GOT3 (cell line): ENCODE measurements around the gene DPYSL3.

Experiments used
- DNase-seq: peaks from one replicate; lab custom pipeline; 2025; ENCODE audit warnings: mixed read lengths; lab: John Stamatoyannopoulos, UW

Gene DPYSL3

GRCh38 chr5:147472664-147473475 is 37.0 kb downstream of the DPYSL3 start:
- DNase-seq, result no peak

DNA sequence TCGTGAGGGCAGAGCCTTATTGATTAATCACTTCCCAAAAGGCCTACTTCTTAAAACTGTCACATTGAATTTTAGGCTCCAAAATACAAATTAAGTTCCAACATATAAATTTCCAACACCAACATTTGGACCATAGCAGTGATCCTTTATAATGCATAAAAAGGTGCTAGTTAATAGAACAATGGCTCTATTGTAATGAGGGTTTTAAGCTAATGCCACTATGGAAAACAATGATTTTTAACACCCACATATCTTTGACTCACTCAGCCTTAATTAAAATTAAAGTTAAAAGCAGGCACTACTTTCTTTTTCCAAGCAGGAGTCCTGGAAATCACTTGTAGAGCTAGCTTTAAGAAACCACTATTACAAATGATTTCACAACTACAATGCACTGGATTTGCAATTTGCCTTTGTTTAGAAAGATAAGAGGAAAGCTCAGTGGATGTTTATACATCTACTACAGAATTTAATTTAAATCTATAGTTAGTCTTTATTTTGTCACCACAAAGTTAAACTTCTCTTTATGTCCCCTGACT is 41.8 kb downstream of the DPYSL3 start:
- no peak for DNase-seq

DNA sequence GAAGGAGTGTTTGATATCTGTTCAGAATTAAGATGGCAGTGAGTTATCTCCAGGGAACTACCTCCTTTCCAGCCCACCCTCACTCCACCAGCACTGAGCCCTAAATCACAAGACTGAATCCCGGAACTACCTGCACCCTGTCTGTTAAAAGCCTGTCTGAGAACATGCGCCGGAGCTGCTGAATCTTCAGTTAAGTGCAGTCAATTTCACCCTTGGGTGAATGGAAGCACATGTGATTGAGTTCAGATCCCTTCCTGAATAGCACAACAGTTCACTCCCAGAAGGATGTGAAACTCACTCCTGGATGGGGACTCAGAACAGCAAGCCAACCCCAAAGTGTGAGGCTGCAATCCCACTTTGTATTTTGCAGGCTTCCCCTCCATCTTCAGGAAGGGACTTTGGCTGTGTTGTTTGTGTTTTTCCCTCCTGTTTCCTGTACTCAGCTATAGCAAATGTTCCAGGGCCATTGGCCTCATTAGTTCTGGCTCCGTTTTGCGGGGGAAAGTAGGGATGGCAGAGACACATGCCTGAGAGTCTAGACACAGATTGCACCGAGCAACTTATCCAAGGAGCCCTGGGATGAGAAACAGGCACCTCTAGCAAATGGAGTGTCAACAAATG is 43.4 kb downstream of the DPYSL3 start:
- DNase-seq, result no peak

DNA sequence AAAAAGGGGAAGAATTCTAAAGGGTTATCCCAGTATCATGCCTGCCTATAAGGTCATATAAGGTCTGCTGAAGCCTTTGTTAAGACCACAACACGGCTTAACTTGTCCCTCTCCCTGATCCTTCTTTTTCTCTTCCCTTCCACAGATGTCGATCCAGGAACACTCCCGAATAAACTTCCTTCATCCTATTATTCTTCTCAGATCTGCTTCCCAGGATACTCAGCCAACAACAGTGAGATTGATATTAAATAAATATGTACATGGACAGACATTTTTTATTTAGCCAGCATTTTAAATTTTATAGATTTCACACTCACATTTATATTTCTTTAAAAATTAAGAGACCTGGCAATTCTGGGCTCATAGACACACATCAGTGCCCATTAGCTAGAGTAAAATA is 44.1 kb downstream of the DPYSL3 start:
- DNase-seq, result no peak

DNA sequence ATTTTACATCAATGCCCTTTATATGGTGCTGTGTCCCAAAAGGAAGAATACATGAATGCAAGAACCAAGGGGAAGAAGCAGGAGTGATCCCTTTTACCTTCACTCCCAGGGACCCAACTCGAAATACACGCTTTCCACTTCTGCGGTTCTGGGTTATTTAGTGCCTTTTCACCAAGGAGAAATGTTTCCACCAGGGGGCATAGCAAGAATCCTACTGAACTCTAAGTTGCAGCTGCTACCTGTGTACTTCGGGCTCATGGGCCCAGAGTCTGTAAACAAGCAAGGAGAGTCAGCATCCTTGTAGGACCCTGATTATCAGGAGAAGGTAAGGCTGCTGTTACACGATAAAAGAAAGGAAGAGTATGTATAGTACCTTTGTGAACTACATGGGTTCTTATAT is 45.7 kb downstream of the DPYSL3 start:
- no peak for DNase-seq

DNA sequence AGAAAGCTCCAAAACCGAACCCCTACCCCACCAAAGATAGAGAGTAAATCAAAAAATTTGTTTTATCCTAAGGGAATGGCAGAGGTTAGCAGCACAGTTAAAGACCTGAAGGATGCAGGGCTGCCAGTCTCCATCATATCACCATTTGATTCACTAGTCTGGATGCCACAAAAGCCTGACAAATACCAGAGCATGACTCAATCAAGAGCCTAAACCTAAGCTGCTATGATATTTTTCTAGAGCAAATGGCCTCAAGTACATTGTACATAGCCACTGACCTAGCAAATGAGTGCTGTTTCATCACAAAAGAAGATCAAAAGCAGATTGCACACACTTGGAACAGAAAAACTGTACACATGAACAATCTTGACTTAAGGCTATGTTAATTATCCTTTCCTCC is 48.0 kb downstream of the DPYSL3 start:
- no peak for DNase-seq

DNA sequence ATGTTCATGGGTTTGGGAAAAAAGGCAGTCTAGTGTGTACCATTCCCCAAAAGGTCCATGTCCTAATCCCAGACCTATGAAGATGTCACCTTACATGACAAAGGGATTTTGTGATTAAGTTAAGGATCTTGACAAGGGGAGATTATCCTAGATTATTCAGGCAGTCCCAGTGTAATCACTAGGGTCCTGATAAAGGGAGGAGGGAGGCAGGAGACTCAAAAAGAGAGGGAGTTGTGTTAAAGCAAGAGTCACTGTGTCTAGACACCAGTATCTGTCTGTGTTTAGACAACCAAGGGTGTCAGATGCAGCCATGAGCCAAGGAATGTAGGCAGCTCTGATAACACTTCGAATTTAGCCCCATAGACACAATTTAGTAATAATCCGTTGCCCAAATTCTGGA is 49.5 kb downstream of the DPYSL3 start:
- no peak for DNase-seq

GRCh38 chr5:147458581-147458980 is 51.3 kb downstream of the DPYSL3 start:
- no peak for DNase-seq

GRCh38 chr5:147455822-147456450 is 53.9 kb downstream of the DPYSL3 start:
- no peak for DNase-seq

DNA sequence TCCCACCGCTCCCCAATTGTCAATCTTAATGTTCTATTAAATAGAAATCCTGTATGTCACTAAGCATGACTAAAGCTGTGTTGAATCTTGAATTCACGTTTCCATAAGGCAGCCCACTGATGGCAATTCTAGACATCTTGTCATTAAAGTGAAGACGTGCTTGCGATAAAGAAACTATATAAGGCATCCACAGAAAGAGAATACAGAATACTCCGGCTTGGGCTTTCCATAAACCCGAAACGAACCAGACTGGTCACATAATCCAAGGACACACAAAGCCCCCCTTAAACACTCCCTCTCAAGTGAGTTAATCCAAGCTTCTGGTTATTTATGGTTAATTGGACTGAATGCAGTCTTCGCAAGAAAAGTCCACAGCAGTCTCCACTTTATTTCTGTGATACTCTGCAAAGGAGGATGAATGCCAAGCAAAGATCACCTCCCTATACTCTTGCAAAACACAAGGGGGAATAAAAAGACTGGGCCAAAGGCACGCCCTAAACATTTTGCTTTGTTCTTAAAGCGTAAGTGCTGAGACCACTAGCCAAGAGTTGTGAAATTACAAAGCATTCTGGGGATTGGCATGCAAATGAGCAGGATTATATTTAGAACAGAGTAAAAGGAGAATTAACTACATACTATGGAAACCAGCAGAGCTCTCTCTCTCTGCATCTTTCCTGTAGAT is 54.7 kb downstream of the DPYSL3 start:
- DNase-seq, result no peak

DNA sequence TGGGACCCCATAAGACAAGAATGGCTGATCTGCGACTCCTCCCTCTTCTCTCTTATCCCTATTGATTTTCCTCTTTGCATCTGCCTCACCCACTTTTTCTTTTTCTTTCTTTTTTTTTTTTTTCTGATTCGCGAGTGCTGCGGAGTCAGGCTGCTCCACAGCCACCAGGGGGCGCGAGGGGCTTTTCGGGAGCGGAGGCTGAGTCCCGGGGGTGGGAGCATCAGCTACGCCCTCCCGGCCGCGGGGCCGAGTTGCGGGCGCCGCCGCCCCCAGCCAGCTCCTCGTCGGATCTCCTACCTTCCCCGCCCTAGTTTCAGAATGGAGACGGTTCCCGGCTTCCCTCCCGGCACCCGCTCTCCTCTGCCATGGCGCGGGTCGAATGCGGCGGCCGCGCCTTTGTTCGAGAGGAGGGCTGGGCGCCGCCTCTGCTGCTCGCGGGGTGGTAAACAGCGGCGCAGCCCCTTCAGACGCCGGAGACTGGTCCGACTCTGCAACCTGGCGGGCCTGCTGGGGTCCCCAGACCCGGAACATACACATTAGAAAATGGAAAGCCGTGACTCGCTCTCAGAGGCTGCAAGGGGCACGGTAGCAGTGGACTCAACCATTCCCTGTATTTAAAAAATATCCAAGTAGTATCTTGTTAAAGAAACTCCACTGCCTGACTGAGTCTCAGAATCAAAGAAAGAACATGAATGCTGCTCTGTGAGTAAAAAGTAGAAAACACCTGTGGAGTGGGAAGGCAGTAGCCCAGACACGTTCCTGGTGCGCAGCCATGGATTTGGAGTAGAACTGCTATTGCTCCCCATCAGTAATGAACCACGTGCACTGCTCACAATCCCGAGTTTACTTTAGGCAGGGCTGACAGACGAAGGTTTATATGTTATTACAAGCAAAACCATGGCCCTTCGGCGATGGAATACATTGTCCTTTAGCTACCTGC is 55.7 kb downstream of the DPYSL3 start:
- peak; percentile 68 for DNase-seq

- no peak for DNase-seq
Observed at GRCh38 chr5:147452165-147452811, 57.6 kb downstream of the DPYSL3 start.

DNA sequence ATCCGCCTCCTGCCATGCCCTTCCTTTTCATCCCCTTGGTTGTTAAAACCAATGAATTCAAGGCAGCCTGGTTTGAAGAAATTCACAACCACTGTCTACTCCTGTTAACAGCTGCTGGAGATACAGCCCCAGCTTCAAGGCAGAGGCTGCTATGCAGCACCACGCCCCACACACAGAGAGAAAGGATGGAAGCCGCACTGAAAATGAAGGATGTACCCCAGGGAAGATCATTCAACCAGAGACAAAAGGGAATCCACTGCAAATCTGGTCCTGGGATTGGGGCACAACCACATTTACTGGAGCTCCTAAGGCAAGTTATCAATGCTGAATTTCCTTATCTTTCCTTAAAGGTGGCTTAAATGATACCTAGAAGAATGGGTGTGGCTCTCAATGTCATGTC is 58.7 kb downstream of the DPYSL3 start:
- no peak for DNase-seq

DNA sequence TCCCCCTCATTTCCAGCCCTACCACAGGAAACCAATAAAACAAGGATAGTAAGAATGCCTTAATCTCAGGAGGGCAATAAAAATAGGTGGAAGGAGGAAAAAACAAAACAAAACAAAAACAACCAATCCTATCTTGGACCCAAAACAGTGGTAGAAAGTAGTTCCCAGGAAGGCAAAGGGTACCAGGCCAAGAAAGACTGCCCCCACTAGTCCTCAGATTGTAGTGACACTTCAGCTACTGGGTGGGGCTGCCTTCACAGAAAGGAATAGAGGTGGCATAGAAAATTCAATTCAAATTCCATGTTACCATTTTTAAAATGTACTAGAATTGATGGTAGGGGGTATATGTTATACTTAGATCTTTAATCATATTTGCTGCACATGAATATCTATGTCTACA is 59.3 kb downstream of the DPYSL3 start:
- DNase-seq, result no peak

DNA sequence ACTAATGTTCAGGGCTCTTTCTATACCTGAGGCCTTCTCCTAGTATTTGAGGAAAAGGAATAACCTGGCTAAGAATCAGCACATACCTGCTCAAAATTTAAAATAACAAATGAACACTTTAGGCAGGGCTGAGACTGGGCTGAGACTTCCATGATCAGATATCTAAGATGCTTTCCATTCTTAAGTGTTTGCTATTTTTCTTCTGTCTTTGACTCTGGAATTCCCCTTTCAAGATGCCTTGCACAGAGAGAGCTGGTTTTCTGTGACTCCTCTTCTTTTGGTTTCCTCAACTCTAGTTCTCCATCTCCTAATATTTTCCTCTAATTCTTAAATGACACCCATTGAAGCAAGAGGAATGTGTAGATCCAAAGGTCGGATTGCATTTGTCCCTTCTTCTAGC is 61.1 kb downstream of the DPYSL3 start:
- DNase-seq, result no peak

GRCh38 chr5:147446523-147446922 is 63.3 kb downstream of the DPYSL3 start:
- DNase-seq, result no peak

- DNase-seq, result no peak
Observed at GRCh38 chr5:147445917-147446316, 64.0 kb downstream of the DPYSL3 start.

GRCh38 chr5:147445090-147445489 is 64.8 kb downstream of the DPYSL3 start:
- DNase-seq, result no peak

GRCh38 chr5:147442224-147442623 is 67.6 kb downstream of the DPYSL3 start:
- no peak for DNase-seq

- no peak for DNase-seq
Observed at GRCh38 chr5:147441191-147441695, 68.6 kb downstream of the DPYSL3 start.

DNA sequence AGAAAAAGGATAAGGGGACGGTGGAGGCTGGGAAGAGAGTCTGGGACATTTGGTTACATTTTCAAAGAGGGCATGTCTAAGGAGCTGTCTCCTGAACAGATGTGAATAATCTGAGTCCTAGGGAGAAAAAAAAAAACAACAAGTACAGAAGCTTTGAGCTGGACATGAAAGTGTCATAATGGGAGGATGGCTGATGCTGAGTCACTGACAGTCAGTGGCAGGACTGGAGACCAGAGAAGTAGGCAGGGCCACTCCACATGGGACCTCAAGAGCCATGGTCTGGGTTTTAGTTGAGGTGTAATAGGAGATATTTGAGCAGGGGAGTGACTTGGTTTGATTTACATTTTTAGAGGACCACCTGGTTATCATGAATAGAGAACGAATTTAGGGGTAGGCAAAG is 70.6 kb downstream of the DPYSL3 start:
- DNase-seq, result no peak
